ENCODE data around the gene TIAM2.
"Not testable (repeated sequence)": the region's sequence is repeated elsewhere in the genome, so short reads cannot be mapped to it uniquely, and the experiment has no call there.

The TIAM2 gene

GRCh38 chr6:155163601-155164000 lies 168.5 kb downstream of the TIAM2 start:
- no peak for DNase-seq (ENCODE audit: low read depth, low spot score)

GRCh38 chr6:155165029-155165710 lies 170.1 kb downstream of the TIAM2 start:
- DNase-seq (ENCODE audit: low read depth, low spot score) = no peak

- DNase-seq (ENCODE audit: low read depth, low spot score) = no peak
Measured at GRCh38 chr6:155170519-155170918, 175.4 kb downstream of the TIAM2 start.

GRCh38 chr6:155171109-155171746 lies 176.1 kb downstream of the TIAM2 start:
- DNase-seq (ENCODE audit: low read depth, low spot score) = no peak

- no peak for DNase-seq (ENCODE audit: low read depth, low spot score)
Measured at GRCh38 chr6:155171747-155172449, 176.8 kb downstream of the TIAM2 start.

- no peak for DNase-seq (ENCODE audit: low read depth, low spot score)
Measured at GRCh38 chr6:155173488-155173887, 178.4 kb downstream of the TIAM2 start.

- no peak for DNase-seq (ENCODE audit: low read depth, low spot score)
Measured at GRCh38 chr6:155174576-155175211, 179.6 kb downstream of the TIAM2 start.

GRCh38 chr6:155177363-155177961 lies 182.3 kb downstream of the TIAM2 start:
- no peak for DNase-seq (ENCODE audit: low read depth, low spot score)

GRCh38 chr6:155181498-155181897 lies 186.4 kb downstream of the TIAM2 start:
- no peak for DNase-seq (ENCODE audit: low read depth, low spot score)

- DNase-seq (ENCODE audit: low read depth, low spot score) = no peak
Measured at GRCh38 chr6:155182103-155182502, 187.0 kb downstream of the TIAM2 start.

GRCh38 chr6:155183095-155183494 lies 188.0 kb downstream of the TIAM2 start:
- DNase-seq (ENCODE audit: low read depth, low spot score) = no peak

- DNase-seq (ENCODE audit: low read depth, low spot score) = not testable (repeated sequence)
Measured at GRCh38 chr6:155185041-155185440, 189.9 kb downstream of the TIAM2 start.

GRCh38 chr6:155185544-155185943 lies 190.4 kb downstream of the TIAM2 start:
- no peak for DNase-seq (ENCODE audit: low read depth, low spot score)

GRCh38 chr6:155186052-155186658 lies 191.0 kb downstream of the TIAM2 start:
- DNase-seq (ENCODE audit: low read depth, low spot score) = no peak

GRCh38 chr6:155187106-155187505 lies 192.0 kb downstream of the TIAM2 start:
- no peak for DNase-seq (ENCODE audit: low read depth, low spot score)

- no peak for DNase-seq (ENCODE audit: low read depth, low spot score)
Measured at GRCh38 chr6:155187994-155188706, 193.0 kb downstream of the TIAM2 start.

GRCh38 chr6:155188707-155189496 lies 193.8 kb downstream of the TIAM2 start:
- no peak for DNase-seq (ENCODE audit: low read depth, low spot score)

- DNase-seq (ENCODE audit: low read depth, low spot score) = no peak
Measured at GRCh38 chr6:155190677-155191076, 195.6 kb downstream of the TIAM2 start.

- DNase-seq (ENCODE audit: low read depth, low spot score) = no peak
Measured at GRCh38 chr6:155193526-155193925, 198.4 kb downstream of the TIAM2 start.

GRCh38 chr6:155194399-155194798 lies 199.3 kb downstream of the TIAM2 start:
- DNase-seq (ENCODE audit: low read depth, low spot score) = no peak

All from smooth muscle cell of the brain vasculature (primary cell).